ENCODE results near the gene RTN4RL1.
"Not testable (repeated sequence)": the region's sequence is repeated elsewhere in the genome, so short reads cannot be mapped to it uniquely, and the experiment has no call there.

The RTN4RL1 gene

GRCh38 chr17:1896243-1897104, 128.7 kb downstream of the RTN4RL1 start:
- no peak for DNase-seq (ENCODE audit: low read depth)

DNA sequence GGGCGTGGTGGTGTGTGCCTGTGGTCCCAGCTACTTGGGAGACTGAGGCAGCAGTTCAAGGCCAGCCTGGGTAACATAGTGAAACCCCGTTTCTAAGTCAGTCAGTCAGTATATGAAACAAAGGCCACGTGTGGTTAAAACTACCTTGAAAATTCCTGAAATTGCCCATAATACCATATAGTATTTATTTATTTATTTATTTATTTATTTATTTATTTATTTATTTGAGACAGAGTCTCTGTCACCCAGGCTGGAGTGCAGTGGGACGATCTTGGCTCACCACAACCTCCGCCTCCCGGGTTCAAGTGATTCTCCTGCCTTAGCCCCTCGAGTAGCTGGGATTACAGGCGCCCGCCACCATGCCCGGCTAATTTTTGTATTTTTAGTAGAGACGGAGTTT, 129.7 kb downstream of the RTN4RL1 start:
- DNase-seq (ENCODE audit: low read depth): not testable (repeated sequence)

DNA sequence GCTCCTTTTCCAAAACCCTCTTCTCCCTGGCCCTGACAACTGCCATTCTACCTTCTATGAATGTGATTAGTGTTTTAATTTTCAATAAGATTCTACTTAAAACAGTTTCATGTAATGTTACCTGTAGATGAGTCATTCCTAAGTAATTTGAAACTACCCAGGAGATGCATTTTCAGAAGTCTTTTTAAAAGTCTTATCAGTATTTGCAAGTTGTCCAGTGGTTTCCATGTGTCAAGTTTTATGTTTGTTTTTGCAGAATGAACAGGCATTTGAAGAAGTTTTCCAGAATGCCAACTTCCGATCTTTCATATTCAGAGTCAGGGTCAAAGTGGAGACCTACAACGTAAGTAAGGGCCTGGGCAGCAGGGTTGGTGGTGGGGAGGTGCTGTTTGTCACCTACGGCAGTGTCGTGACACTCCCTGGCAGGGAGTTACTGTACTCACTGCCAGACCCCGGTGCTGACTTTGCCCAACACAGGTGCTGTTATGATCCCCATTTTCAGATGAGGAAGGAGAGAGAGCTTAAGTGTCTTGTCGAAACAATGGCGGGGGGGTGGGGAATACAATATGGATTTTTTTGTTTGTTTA, 130.3 kb downstream of the RTN4RL1 start:
- DNase-seq (ENCODE audit: low read depth): no peak

- DNase-seq (ENCODE audit: low read depth): no peak
Observed at GRCh38 chr17:1890758-1891450, 134.2 kb downstream of the RTN4RL1 start.

DNA sequence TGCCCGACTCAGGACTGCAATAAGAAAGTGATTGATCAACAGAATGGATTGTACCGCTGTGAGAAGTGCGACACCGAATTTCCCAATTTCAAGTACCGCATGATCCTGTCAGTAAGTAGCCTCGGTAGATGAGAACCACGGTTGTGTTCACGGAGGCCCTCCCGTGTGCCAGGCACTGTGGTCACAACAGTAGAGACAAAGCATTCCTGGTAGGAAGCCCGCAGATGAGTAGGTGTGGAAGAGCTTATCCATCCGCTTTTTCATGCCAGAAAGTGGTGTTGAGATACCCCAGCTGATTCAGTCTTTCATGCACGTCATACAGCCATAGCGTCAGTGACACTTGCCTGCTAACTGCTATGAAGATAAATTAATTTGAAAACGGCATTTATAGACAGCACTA, 136.4 kb downstream of the RTN4RL1 start:
- no peak for DNase-seq (ENCODE audit: low read depth)

Measured in HS-27A (cell line).